Type B pancreatic cell (in vitro differentiated cells): ENCODE measurements around the gene SAP30L. TPM values are rescaled to one million over a fixed set of nuclear protein-coding genes. Genes with fewer than 3 reads are reported as not detected.

Experiments used
- DNase-seq: peaks from one replicate; pipeline ENCODE4 v3.0.0; 2021; ENCODE audit warnings: mixed read lengths; ENCODE audit not compliant: unreplicated experiment; ENCODE audit errors: extremely low spot score
- H3K27ac Mint-ChIP-seq: 2 replicates; pipeline ENCODE4 v1.8.0; 2021; ENCODE audit warnings: mild to moderate bottlenecking, mixed read lengths
- H3K27me3 Mint-ChIP-seq: 2 replicates; pipeline ENCODE4 v1.8.0; 2021; ENCODE audit warnings: mixed read lengths
- H3K36me3 Mint-ChIP-seq: 2 replicates; pipeline ENCODE4 v1.8.0; 2021; ENCODE audit warnings: mixed read lengths
- H3K4me1 Mint-ChIP-seq: one replicate; pipeline ENCODE4 v1.8.0; 2021; ENCODE audit warnings: mixed read lengths; ENCODE audit not compliant: unreplicated experiment
- H3K4me3 Mint-ChIP-seq: 2 replicates; pipeline ENCODE4 v1.8.0; 2021; ENCODE audit warnings: mild to moderate bottlenecking, mixed read lengths
- H3K9me3 Mint-ChIP-seq: 2 replicates; pipeline ENCODE4 v1.8.0; 2021; ENCODE audit warnings: mixed read lengths
- total RNA-seq: library from RNA; stranded (reverse); gene quantifications from 2 replicates; pipeline ENCODE4 v1.2.1, GENCODE V29; 2021; ENCODE audit warnings: low replicate concordance
- TF ChIP-seq, protein P1 (sequence below): fragments of 200-600 bp; sonication (generic); conservative IDR thresholded peaks from 2 replicates; pipeline ENCODE4 v1.5.0; 2021; ENCODE audit warnings: antibody characterized with exemption, mild to moderate bottlenecking

Gene SAP30L
- total RNA-seq, 1 donor from 2014 or later: 43.7 TPM

DNA sequence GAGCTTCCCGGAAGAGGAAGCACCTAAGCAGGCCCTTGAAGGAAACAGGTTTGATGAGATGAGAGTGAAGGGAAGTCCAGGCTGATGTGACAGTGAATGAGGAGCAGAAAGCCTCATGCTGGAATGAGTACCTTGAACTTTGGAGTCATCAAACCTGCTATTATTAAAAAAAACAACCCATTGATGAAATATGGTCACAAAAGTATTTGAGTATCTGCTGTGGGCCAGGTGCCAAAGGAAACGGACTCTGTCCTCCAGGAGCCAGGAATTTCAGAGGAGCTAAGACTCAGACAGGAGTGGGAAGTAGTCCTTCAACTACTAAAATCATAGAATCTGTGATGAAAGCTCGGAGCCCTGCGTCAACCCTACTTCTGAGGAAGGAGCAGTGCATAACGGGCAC lies 20.4 kb downstream of the SAP30L start:
- TF ChIP-seq, protein P1, sequence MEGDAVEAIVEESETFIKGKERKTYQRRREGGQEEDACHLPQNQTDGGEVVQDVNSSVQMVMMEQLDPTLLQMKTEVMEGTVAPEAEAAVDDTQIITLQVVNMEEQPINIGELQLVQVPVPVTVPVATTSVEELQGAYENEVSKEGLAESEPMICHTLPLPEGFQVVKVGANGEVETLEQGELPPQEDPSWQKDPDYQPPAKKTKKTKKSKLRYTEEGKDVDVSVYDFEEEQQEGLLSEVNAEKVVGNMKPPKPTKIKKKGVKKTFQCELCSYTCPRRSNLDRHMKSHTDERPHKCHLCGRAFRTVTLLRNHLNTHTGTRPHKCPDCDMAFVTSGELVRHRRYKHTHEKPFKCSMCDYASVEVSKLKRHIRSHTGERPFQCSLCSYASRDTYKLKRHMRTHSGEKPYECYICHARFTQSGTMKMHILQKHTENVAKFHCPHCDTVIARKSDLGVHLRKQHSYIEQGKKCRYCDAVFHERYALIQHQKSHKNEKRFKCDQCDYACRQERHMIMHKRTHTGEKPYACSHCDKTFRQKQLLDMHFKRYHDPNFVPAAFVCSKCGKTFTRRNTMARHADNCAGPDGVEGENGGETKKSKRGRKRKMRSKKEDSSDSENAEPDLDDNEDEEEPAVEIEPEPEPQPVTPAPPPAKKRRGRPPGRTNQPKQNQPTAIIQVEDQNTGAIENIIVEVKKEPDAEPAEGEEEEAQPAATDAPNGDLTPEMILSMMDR: no peak
- Mint-ChIP-seq H3K9me3 (no peaks in the 10 kb centered on the region), H3K27ac (no peak overlapping the region), H3K4me3 (no peak overlapping the region), H3K27me3 (peaks cover 51% of the 10 kb centered on the region), H3K36me3 (no peaks in the 10 kb centered on the region), H3K4me1 (no peaks in the 10 kb centered on the region)
- no peak for DNase-seq

DNA sequence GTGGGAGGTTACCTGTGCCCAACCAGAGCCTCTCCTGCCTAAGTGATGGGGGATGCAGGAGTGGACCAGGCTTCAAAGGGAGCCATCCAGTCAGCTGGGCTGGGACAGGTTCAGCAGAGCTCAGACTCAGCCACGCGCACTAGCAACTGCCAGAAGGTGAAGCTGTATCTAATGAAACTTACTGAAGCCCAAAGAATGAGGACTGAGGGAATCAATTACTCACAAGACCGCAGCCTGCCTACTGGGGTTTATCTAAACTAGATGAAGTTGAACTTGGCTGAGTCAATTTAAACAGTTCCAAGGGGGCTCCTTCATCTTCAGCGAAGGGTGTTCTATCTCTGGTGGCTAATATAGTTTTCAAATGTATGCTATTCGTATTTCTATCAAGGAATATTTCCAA lies 20.9 kb downstream of the SAP30L start:
- Mint-ChIP-seq H3K4me3 (no peak overlapping the region), H3K27me3 (peaks cover 56% of the 10 kb centered on the region), H3K9me3 (no peaks in the 10 kb centered on the region), H3K4me1 (no peaks in the 10 kb centered on the region), H3K36me3 (no peaks in the 10 kb centered on the region), H3K27ac (no peak overlapping the region)
- TF ChIP-seq, protein P1: no peak
- DNase-seq: no peak

- Mint-ChIP-seq H3K36me3 (no peaks in the 10 kb centered on the region), H3K9me3 (no peaks in the 10 kb centered on the region), H3K27me3 (peaks cover 67% of the 10 kb centered on the region), H3K27ac (no peak overlapping the region), H3K4me3 (no peak overlapping the region), H3K4me1 (no peaks in the 10 kb centered on the region)
- DNase-seq: peak; percentile 86
- TF ChIP-seq, protein P1: peak; percentile 97
Measured at GRCh38 chr5:154467655-154468354, 22.0 kb downstream of the SAP30L start.

GRCh38 chr5:154470137-154470536 lies 24.3 kb downstream of the SAP30L start:
- DNase-seq: no peak
- Mint-ChIP-seq H3K27me3 (peaks cover 85% of the 10 kb centered on the region), H3K4me3 (no peak overlapping the region), H3K36me3 (no peaks in the 10 kb centered on the region), H3K4me1 (peaks cover 4% of the 10 kb centered on the region), H3K27ac (no peak overlapping the region), H3K9me3 (no peaks in the 10 kb centered on the region)
- TF ChIP-seq, protein P1: no peak

- TF ChIP-seq, protein P1: no peak
- Mint-ChIP-seq H3K36me3 (no peaks in the 10 kb centered on the region), H3K27me3 (peaks cover 90% of the 10 kb centered on the region), H3K9me3 (no peaks in the 10 kb centered on the region), H3K27ac (no peak overlapping the region), H3K4me1 (peaks cover 9% of the 10 kb centered on the region), H3K4me3 (no peak overlapping the region)
- no peak for DNase-seq
Measured at GRCh38 chr5:154470947-154471870, 25.4 kb downstream of the SAP30L start.
